Measurements from ENCODE around the gene GNAI3. TPM values are rescaled to one million over a fixed set of nuclear protein-coding genes. Genes with fewer than 3 reads are reported as not detected.
A peak's percentile ranks its signal among the peaks of the same experiment; 100 is the strongest.

Gene GNAI3
- total RNA-seq, 1 donor from 2014 or later = 16.3 TPM

DNA sequence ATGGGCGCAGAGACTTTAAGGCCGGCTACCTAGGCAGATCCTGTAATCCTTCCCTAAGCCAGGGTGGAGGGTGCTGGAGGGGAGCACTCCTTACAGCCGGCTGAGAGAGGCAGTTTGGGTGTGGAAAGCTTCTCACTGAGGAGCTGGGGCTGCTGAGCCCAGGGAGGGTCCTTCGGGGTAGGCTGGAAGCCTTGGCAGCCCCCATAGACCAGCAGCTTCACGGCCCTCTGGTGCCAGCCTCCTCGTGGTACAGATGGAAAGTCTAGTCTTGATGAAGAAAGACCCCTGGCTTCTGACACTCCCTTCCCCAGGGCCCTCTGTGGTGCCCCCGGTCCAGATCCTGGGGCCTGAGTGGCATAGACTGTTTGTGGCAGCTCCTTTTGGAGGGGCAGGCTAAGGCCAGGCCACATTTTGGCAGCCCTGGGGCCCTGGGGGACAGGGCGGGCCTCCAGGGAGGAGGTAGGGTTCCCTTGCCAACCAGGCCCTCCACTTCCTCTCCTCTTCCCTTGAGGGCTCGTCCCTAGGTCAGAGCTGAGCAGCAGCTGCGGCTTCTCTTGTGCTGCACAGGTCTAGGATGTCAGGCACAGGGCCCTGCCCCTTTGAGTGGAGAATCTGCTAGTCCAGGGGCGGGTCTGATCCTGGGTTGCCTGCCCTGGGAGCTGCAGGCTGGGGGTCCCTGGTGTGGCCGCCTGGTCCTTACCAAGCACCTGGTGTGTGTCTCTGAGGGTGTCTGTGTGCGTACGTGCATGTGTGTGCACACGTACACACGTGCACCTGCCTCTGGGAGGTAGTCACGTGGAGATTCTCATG is 76.0 kb downstream of the GNAI3 start:
- DNase-seq = no peak

DNA sequence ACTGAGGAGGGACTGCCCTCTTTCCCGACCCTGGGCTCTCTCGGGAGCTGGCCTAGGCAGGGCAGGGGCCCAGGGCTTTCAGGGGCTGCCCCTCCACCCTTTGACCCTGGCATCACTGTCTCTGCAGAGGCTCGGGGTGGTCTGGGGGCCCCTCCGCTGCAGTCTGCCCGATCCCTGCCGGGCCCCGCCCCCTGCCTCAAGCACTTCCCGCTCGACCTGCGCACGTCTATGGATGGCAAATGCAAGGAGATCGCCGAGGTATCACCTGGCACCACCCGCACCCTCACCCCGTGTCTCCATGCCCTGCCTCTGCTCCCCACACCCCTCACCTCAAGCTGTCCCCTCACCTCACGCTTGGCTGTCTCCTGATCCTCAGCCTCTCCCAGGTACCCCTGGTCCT is 76.8 kb downstream of the GNAI3 start:
- no peak for DNase-seq

DNA sequence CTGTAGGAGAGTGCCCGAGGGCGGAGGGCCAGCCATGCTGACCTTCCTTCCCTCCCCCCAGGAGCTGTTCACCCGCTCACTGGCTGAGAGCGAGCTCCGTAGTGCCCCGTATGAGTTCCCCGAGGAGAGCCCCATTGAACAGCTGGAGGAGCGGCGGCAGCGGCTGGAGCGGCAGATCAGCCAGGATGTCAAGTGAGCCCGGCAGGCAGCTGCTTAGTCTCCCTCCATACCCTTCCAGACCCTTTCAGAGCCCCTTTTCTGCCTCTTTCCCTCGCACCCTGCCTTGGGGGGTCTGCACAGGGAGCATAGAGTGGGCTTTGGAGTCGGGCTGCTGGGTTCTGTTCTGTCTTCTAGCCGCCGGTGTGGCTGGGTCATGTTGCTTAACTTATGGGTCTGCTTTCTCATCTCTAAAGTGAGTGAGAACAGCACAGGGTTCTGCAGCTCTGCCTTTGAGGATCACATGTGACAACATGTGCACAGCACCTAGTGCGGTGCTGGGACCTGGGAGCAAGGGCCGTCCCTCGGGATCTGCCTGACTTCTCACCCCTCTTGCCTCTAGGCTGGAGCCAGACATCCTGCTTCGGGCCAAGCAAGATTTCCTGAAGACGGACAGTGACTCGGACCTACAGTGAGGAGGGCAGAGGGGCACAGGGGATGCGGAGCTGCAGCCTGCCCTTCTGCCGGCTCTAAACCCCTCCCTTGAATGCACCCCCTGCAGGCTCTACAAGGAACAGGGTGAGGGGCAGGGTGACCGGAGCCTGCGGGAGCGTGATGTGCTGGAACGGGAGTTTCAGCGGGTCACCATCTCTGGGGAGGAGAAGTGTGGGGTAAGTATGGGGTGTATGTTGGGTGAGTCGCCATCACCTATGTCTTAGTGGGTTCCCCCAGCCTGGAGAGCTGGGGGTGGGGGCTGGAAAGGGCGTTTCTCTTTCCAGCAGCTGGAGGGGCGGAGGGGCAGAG is 77.5 kb downstream of the GNAI3 start:
- no peak for DNase-seq

DNA sequence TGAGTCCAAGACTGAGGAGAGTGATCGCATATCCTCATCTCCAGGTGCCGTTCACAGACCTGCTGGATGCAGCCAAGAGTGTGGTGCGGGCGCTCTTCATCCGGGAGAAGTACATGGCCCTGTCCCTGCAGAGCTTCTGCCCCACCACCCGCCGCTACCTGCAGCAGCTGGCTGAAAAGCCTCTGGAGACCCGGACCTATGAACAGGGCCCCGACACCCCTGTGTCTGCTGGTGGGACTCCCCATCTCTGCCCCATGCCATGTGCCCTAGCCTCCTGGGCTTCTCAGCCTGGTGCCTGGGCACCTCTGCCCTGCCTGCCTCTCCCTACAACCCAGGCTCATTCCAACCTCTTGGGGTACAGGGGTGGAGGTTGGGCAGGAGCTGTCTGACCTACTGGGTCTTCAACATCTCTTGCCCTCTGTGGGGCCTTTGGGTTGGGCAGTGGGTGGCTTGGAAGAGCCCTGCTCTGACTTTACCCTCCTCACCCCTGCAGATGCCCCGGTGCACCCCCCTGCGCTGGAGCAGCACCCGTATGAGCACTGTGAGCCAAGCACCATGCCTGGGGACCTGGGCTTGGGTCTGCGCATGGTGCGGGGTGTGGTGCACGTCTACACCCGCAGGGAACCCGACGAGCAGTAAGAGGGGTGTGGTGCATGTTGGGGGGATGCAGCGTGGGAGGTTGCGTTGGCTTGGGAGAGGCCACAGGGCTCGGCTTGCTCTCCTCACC is 78.4 kb downstream of the GNAI3 start:
- no peak for DNase-seq

DNA sequence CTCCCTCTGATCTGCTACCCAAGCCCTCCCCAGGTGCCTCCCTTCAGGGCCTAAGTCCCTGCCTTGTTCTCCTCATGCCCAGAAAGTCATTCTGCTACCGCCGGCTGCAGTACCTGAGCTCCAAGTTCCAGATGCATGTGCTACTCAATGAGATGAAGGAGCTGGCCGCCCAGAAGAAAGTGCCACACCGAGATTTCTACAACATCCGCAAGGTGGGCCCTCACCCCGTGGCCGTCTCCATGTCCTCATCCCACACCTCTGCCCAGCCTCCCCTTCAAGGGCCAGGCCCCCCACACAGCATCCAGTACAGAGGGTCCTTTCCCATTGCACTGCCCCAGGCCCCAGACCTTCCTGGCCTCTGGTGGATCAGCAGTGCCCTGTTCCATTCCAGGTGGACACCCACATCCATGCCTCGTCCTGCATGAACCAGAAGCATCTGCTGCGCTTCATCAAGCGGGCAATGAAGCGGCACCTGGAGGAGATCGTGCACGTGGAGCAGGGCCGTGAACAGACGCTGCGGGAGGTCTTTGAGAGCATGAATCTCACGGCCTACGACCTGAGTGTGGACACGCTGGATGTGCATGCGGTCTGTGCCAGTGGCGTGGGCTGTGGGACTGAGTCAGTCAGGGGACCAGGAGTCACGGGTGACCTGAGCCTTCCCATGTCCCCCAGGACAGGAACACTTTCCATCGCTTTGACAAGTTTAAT is 79.4 kb downstream of the GNAI3 start:
- no peak for DNase-seq

DNA sequence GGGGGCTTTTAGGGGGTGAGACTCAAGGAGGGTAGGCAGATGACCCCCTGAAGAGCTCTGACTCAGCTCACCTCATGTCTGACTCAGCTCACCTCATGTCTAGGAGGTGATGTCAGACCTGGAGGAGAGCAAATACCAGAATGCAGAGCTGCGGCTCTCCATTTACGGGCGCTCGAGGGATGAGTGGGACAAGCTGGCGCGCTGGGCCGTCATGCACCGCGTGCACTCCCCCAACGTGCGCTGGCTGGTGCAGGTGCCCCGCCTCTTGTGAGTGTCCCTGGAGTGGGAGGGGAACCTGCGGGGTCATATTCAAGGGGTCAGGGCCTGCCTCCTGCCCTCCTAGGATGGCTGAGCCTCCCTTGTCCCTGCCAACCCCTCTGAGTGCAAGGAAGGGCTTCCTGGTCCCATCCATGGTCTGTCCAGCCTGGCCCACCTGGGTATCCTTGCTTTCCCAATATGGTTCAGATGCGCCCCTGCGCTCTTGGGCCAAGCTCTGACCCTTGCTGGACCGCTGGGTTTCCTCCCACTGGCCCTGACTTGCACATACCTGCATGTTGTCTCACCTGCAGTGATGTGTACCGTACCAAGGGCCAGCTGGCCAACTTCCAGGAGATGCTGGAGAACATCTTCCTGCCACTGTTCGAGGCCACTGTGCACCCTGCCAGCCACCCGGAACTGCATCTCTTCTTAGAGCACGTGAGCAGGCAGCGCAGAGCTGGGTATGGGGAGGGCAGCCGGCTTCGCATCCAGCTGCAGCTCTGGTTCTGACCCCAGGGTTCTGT is 80.3 kb downstream of the GNAI3 start:
- no peak for DNase-seq

DNA sequence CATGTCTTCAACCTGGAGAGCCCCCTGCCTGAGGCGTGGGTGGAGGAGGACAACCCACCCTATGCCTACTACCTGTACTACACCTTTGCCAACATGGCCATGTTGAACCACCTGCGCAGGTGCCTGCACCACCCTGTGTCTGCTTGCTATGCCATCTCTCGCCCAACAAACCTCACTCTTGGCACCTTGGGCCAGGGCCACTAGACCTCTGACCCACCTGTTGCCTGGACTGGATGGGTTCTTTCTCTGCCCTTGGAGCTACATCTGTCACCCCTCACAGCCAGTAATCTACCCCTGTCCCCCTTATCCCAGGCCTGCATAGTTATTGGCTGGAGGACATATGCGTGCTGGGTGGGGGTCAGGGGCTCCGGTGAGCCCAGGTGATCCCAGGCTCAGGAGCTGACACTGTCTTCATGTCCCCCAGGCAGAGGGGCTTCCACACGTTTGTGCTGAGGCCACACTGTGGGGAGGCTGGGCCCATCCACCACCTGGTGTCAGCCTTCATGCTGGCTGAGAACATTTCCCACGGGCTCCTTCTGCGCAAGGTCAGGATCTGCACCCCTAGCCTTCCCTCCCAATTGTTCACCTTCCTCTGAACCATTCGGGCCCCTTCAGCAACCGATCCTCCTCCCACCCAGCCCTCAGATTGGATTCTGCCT is 81.1 kb downstream of the GNAI3 start:
- DNase-seq = no peak

DNA sequence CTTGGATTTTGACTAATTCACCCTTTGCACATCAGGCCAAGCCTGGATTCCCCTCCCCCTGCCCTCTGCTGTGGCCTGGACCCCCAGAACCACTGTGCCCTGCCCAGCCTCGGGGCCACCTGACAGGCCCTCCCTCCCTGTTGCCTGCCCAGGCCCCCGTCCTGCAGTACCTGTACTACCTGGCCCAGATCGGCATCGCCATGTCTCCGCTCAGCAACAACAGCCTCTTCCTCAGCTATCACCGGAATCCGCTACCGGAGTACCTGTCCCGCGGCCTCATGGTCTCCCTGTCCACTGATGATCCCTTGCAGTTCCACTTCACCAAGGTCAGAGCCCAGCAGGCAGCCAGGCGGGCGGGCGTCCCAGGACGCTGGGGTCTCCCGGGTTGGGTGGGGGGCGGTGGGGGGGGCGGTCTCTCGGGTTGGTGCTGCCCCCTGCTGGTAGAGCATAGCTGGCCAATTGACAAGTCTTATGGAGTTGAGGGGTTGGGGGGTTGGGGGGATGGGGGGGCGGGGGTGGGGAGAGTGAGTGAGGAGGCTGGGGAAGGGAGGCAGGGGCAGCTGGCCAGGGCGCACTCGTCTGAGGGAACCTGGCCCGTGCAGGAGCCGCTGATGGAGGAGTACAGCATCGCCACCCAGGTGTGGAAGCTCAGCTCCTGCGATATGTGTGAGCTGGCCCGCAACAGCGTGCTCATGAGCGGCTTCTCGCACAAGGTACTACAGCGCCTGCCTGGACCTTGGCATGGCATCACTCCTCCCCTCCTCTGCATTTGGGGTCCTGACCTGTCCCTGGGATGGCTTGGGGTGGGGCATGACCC is 81.9 kb downstream of the GNAI3 start:
- DNase-seq = peak; percentile 46

DNA sequence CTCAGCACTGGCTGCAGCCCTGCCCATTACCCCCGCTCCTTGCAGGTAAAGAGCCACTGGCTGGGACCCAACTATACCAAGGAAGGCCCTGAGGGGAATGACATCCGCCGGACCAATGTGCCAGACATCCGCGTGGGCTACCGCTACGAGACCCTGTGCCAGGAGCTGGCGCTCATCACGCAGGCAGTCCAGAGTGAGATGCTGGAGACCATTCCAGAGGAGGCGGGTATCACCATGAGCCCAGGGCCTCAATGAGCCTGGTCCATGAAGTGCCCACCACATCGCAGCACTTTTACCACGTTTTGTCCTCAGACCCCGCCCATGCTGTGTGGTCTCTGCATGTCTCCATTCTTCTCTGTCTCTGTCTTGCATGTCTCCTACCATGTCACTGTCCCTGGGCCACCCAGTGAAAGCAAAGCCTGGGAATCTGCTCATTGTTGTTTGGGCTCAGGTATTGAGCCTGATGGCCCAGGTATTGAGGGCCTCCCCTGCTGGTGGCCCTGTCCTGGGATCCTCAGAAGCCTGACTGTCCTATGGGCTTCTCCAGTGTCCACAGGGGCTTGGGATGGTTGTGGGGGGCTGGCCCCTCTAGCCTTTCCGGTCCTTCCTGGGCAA is 82.6 kb downstream of the GNAI3 start:
- no peak for DNase-seq

DNA sequence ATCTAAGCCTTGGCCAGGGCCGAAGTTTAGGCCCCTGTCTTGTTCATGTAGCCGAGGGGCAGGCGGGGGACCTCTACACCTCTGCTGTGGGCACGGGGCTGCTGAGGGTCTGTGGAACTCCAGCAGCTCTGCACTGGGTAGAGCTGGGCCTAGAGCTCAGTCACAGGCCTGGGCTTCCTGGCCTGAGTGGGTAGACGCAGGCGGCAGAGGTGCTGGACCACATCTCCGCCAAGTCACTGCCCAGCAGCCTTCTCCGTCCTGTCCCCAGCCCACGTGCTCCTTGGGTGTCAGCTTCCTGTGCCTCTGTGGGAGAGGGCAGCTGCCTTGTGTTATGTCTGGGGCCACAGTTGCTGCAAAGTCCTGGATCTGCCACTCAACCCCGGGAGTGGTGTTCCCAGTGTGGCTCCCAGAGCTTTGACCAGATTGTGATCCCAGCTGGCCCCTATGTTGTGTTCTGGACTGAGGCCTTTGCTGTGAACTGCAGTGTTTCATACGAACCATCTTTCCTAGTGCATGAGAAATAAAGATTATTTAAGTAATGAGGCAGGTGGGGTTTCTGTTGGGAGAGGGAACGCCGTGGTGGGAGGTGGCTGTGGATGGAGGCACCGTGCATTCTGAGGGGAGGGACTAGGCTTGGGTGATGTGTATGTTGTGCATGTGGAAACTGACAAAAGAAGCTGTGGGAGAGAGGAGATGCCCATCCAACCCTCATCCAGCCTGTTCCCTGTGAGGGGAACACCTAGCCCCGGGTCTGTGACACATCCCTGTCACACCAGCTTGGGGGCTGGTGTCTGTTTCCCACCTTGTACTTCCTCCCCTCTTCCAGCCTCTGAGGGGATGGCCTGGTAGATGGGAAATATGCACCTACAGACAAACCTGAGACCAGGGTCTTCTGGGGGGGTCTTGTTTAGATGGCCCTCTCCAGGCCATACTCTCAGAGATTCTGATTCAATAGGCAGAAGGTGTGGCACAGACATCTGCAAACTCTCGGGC is 83.4 kb downstream of the GNAI3 start:
- no peak for DNase-seq

DNA sequence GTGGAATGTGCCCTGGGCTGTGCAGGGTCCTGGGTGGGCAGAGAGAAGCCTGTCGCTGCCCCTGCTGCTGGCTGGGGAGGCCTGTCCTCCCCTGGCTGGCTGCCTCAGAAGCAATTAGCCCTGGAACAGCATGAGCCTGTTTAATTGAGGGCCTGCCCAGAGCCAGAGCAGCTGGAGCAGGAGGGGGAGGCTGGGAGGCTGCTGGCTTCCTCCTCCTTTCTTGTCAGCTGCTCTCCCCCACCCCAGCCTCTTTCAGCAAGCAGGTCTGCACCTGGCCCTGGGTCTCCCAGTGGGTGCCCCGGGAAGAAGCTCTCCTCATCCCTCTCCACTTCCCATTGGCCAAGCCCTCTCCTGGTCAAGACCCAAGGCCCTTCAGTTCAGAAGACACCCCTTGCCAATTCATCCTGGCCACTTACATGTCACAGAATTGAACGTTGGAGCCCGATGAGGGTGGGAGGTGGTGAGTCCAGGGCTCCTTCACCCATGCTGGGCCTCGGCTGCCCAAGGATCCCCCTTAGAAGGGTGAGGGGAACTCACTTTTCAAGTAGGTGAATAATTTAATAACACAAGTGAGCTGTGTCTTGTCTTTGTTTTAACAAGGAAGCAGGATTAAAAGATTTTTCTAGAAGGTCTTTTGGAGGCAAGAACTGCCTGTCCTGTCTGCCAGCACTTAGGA is 84.4 kb downstream of the GNAI3 start:
- DNase-seq = no peak

DNA sequence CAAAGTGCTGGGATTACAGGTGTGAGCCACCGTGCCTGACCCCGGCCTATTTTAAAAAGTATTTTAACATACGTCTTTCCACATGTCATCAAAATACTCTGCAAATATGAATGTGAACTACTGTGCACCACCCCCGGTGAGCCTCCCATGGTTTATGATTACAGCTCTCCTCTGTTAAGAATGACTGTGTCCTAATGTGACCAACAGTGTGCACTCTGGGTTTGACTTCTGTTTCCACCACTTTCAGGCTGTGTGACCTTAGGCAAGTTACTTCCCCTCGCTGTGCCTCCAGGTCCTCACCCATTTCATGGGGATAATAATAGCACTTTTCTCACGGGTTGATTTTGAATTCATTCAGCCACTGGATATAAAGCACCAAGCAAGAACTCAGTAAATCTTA is 85.9 kb downstream of the GNAI3 start:
- DNase-seq = no peak

DNA sequence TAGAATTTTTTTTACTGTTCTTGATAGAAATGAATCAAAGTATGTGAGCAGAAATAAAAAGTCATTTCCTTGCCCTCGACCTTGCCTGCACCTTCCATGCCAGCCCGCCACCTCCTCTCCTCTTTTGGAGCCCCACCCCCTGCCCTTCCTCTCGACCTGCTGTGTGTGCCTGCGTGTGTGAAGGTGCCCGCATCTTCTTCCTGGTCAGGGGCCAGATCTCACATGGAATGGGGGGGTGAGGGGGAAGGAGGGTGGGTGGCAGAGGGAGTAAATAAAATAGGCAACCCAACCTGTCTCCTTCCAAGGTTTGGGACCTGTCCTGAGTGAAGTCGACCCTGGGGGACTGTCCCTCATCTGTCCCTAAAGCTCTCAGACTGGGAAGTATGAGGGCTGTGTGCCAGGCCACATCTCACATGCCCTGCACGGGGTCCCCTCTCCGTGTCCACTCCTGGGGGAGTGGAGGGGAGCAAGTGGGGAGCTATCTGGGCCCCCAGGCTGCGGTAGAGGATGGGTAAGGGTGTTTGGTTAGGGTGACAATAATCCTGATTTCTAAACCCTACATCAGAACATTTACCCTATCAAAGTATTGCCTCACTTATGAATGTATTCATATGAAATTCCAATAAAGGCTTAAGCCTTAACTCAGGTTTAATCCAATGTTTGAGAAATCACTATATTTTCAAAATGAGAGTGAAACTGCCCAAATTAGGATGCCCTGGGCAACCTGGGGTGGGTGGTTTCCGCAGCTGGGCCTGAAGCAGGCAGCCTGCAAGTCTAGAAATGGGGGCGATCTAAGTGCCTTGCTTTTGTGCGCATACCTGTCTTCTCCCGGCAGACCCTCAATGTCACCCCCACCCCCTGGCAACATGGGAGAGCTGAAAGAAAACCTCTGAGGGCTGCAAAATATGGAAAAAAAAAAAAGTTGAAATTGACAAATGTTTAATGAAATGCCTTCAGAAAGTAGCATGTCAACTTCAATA is 86.6 kb downstream of the GNAI3 start:
- no peak for DNase-seq

DNA sequence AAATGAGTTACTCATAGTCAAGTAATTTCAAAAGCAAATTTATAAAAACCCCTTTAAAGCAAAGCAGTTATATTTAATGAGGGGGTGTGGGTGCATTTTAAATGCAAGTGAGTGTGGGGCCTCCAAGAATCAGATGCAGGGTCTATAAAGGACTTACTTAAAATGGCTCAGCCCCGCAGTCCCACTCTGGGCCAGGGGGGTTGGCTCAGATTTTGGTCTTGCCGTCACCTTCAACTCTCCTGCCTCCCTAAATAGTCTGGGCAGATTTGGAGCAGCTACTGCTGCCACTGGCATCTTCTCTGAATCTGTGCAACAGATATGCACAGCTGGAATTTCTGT is 87.4 kb downstream of the GNAI3 start:
- DNase-seq = no peak

DNA sequence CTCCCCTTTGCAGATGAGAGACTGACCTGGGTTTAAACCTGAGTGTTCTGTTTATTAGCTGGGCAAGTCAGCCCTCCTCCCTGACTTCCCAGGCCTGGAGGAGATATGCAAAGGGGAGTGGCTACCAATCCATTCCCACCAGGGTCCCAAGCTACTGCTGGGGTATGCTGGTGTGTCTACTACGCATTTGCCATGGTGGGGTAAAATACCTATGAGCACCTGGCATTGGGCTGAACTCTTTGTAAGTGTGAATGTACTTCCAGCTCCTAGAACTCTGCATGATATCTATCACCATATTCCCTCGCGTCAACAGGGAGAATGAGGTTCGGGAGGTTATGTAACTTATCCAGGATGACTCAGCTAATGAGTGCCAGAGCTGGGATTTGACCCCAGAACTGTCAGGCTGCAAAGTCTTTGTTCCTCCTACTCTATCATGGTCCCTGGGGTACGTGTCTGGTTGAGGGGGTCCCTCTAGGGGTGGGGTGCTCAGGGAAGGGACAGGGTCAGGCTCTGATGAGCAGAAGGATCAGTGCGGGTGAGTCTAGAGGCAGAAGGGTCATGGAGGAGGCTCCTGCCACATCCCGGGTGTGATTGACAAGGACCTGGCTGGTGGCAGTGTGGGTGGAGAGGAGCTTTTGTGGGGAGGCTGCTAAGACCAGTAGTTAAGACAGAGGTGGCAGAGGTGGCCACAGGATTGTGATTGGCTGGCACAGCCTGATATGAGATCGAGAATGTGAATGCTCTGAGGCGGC is 88.0 kb downstream of the GNAI3 start:
- no peak for DNase-seq

DNA sequence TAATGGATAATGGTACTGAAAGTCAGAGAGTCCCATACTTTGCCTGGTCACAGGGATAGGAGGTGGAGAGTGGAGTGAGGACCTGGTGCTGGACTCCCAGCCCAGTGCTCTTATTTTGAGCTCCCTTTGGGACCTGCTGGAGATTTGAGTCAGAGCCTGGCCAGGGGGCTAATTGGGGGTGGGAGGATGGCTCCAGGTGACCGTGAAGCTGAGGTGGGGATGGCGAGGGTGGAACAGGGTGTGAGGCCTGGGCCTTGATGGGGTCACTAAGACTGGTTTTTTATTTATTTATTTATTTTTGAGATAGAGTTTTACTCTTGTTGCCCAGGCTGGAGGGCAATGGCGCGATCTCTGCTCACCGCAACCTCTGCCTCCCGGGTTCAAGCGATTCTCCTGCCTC is 89.0 kb downstream of the GNAI3 start:
- no peak for DNase-seq

Measured in dermis blood vessel endothelial cell (primary cell).